H1 (cell line): ENCODE data around the gene TMED10. TPM values are rescaled to one million over a fixed set of nuclear protein-coding genes. Genes with fewer than 3 reads are reported as not detected.

Experiments used
- KDM1A ChIP-seq: fragments of 200-600, 300-600 bp; sonication (generic); IDR thresholded peaks from 2 replicates; pipeline ENCODE4 v1.7.1; 2016; ENCODE audit warnings: mild to moderate bottlenecking, low read length, borderline replicate concordance
- polyA plus RNA-seq, 7 experiments: library from polyadenylated mRNA; depleted of rRNA in 3 of 7; stranded (reverse) in 5 of 7; unstranded in 2 of 7; fragments of >200 nt in 5 of 7; fragments of 200-250 nt in 2 of 7; gene quantifications; 1 replicate in 5 of 7; 2 replicates in 1 of 7; 4 replicates in 1 of 7; pipeline versions ENCODE4 v1.2.1 to v1.2.3, GENCODE V29; 2011 to 2013; ENCODE audit warnings: missing spikeins in 2 of 7, mixed read lengths in 2 of 7
- total RNA-seq: library from RNA; stranded (reverse); fragmentation: NEBNext Ultra II Directional; extraction: Animal tissue kit (Norgen Biotek cat#: 25700); gene quantifications from 2 replicates; pipeline ENCODE4 v1.2.1, GENCODE V29; 2021

Gene TMED10
- total and polyA plus RNA-seq, 2 of the 8 experiments (the other 6 are each of a cell fraction or from before 2014, with no cell fraction given), result 218 to 250 TPM

- TF ChIP-seq KDM1A, result no peak
- TF ChIP-seq, all 59 proteins: peak for 0
These were observed 37.2 kb downstream of the TMED10 start (continued) for GRCh38 chr14:75139185-75139584.
